Activated gamma-delta T cell treated with Interleukin-2 at 50 U/mL for 16 hours (primary cell): ENCODE measurements around the gene EIF4B.

ENCODE experiments used
- DNase-seq: peaks from one replicate; pipeline ENCODE4 v3.0.0-alpha.2; 2020

The EIF4B gene

DNA sequence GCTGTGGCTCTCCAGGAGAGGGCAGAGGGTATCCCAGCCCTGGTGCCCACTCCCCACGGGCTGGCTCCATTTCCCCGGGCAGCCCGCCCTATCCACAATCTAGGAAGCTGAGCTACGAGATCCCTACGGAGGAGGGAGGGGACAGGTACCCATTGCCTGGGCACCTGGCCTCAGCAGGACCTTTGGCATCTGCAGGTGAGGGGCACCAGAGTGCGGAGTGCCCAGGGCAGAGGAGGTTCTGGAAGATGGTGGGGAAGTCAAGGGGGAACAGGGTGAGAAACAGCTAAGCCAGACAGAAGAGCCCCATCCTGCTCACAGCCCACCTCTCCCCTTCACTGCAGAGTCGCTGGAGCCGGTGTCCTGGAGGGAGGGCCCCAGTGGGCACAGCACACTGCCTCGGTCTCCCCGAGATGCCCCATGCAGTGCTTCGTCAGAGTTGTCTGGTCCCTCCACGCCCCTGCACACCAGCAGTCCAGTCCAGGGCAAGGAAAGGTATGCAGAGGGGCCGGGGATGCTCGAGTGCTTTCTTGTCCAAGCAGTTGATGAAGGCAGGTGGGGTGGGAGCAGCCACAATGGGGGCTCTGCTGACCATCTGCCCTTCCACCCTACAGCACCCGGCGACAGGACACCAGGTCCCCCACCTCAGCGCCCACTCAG lies 53.9 kb downstream of the EIF4B start:
- no peak for DNase-seq

DNA sequence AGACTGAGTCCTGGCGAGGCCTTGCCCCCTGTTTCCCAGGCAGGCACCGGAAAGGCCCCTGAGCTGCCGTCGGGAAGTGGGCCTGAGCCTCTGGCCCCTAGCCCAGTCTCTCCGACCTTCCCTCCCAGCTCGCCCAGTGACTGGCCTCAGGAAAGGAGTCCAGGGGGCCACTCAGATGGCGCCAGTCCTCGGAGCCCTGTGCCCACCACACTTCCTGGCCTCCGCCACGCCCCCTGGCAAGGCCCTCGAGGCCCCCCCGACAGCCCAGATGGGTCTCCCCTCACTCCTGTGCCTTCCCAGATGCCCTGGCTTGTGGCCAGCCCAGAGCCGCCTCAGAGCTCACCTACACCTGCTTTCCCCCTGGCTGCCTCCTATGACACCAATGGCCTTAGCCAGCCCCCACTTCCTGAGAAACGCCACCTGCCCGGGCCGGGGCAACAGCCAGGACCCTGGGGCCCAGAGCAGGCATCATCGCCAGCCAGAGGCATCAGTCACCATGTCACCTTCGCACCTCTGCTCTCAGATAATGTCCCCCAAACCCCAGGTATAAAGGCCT lies 54.5 kb downstream of the EIF4B start:
- DNase-seq = no peak

DNA sequence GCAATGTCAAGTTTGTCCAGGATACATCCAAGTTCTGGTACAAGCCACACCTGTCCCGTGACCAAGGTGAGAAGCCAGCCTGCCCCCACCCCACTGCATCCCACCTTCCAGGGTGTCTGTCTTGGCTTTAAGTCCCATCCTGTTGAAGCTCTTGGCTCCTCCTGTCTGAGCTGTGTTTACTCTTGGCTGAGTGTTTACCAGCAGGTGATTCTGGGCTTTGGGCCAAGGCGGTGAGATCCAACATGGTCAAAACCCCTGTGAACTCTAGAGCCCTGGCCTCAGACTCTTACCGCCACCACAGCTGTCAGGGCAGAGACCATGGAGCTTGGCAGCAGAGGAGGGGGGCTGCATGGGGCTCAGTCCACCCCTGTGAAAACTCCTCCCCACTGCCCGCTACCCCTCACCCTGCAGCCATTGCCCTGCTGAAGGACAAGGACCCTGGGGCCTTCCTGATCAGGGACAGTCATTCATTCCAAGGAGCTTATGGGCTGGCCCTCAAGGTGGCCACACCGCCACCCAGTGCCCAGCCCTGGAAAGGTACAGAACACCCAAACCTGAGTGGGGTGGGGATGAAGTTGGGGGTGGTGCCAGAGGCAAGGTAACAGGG lies 55.3 kb downstream of the EIF4B start:
- no peak for DNase-seq

DNA sequence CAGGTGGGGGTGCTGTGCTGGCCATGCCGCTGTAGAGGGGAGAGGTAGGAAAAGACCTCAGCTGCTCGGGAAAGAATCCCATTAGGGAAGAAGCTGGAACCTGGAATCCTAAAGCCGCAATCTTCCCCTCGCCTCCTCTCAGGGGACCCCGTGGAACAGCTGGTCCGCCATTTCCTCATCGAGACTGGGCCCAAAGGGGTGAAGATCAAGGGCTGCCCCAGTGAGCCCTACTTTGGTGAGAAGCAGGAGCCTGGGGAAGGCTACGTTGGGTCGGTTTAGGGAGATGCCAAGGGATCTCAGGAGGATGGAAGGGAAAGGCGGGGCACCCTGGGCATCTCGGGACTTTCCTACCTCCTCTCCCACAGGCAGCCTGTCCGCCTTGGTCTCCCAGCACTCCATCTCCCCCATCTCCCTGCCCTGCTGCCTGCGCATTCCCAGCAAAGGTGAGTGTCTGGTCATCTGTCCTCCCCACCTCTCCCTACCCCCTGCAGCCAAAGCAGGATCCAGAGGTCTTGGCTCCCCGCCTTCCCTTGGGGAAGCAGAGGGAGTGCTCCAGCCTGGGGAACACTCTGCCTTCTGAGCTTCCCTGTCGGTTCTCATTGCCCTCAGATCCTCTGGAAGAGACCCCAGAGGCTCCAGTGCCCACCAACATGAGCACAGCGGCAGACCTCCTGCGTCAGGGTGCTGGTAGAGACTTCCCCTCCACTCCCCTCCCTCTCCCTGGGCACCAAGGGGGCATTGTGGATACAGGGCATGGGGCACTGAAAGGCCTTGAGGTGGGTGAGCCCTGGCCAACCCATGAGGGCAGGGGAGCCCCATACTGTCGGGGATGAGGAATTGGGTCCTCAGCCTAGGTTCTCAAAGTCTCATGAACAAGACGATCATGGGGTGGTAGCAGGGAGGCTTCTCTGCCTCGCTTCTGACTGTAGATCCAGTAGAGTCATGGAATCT lies 56.0 kb downstream of the EIF4B start:
- no peak for DNase-seq

GRCh38 chr12:53062977-53063707 lies 56.9 kb downstream of the EIF4B start:
- no peak for DNase-seq

DNA sequence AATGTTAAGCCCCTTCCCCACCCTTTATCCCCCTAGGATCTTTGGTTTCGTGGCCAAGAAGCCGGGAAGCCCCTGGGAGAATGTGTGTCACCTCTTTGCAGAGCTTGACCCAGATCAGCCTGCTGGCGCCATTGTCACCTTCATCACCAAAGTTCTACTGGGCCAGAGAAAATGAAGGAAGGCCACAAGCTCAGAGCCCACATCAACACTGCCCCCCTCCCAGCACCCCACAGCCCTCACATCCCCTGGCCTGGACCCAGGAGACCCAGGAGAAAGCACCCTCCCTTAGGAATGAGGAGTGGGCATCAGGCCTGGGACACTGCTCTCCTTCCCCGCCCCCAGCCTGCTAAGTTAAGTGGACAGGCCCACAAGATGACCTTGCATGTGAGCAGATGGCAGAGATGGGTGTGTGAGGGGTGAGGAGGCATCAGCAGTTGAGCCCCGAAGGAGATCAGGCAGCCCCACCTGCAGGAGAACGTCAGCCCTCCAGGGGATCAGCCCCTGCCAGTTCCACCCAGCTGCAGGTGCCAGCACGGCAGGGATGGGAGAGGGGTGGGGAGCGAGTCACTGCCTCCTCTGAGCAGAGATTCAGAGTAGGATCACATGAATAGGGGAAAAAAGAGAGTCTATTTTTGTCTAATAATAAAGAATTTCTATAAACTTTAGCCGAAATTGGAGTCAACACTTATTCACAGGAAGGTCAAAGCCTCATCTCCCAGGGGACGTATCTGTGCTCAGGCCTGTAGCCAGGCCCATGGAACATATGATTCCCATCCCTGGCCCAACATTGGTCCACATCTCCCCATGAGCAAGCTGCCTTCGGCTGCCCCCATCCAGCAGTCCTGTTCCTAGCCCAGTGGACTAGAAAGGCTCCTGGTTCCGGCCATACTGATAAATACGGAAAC lies 57.7 kb downstream of the EIF4B start:
- DNase-seq = no peak

GRCh38 chr12:53064613-53065436 lies 58.6 kb downstream of the EIF4B start:
- no peak for DNase-seq

DNA sequence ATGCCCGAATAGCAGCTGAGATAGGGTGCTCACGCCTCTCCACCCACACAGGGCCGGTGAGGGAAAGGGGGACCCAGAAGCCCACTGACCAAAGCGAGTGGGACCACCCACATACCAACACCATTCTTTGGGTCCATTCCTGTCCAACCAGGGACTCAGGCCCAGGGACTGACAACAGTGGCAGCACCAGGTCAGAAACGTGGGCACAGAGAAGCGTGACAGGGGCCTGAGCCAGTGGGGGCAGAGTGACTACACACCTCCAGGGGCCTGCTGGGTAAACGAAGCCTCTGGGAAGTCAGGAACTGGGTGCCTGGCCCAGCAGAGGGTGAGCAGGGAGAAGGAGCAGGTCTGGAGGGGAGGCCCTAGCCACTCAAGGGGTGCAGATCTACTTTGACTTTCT lies 59.2 kb downstream of the EIF4B start:
- DNase-seq = no peak

GRCh38 chr12:53065975-53066931 lies 60.0 kb downstream of the EIF4B start:
- DNase-seq = peak; percentile 66

GRCh38 chr12:53067074-53067992 lies 61.1 kb downstream of the EIF4B start:
- no peak for DNase-seq

DNA sequence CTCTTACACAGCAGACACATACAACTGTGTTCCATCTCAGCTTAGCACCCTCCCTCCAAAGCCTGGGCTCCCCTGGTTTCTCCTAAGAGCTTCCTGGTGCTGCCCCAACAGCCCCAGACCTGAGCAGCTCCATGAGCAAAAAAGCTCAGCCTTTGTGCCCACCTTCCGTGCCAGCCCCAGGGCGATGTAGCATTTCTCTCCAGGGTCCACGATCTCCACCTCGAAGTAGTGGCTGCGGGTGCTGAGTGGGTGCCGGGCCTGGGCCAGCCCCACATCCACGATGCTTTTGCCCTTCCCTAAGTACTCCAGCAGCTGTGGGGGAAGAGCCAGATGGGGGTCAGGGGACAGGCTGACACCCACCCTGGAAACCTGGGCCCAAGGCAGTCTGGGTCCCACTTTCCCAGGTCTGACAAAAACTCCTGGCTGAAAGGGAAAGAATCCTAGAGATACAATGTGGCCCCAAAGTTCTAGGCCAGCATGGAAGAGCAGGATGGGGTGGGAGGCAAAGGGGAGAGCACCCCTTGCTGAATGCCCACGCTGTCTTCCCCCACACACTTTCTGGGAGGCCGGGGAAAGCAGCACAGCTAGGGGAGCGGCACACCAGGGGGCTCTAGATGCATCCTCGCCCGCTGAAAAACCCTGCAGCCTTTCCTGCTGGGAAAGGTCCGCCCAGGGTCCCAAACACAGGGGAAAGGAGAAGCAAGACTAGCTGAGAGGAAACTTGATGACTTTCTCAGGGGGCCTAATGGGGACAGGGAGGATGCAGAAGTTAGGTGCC lies 61.9 kb downstream of the EIF4B start:
- DNase-seq = no peak

DNA sequence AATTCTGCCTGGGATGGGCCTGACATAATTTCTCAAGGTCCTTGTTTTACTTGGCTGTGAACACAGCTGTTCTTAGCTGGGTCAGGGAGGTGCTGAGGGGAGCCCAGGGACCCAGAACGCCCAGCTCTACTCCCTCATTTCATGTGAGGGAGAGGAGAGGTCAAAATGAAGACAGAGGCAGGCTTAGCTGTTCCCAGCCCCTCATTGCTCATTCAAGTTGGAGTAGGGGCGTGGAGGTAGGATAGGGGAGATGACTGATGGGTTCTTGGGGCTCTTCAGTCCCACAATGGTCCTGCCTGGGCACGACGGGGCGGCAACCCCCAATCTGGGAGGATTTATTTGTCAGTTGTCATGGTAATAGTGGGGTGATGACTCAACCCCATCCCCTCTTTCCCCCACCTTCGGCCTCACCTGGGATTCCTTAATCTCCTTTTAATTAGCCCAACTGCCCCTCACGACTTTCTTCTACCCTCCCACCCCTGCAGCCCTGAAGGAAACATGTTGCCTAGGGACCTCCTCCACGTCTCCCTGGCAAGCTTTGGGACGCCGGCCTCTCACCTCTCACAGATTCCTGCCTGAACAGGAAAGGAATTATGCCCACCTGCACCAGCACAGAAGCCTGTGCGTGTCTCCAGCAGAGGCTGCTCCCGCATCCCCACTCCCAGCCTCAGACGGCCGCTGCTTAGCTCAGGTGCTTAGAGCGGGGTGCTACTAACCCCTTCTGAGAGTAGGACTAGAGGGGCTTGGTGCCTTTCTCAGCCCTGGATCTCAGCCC lies 62.7 kb downstream of the EIF4B start:
- DNase-seq = no peak

GRCh38 chr12:53069621-53070410 lies 63.6 kb downstream of the EIF4B start:
- no peak for DNase-seq

DNA sequence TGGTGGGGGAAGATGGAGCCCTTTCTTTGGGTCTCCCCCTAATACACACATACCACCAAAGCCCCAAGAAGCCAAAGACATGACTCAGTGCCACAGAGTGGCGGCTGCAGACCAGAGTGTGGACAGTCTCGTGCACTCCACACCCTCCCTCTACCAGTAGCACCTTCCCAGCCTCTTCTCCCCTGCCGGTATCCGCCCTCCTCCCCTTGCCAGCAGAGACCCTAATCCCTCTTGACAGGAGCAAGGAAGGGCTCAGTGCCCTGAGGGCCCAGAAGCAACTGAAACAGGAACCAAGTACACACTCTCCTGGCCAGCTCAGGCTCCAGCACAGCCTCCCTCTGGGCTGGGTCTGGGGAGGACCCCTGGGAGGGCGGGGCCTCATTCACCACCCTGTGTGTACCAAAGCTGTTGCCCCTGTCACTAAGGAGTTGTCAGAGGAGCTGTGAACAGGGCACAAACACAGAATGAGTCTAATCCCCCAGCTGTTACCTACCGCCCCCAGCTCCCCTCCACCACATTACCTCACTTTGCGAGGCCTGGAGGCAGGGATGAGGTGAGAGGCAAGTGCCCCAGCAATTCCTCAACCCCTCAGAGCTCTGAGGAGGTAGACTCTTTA lies 64.7 kb downstream of the EIF4B start:
- no peak for DNase-seq
